Fibroblast of villous mesenchyme (primary cell): ENCODE data around the gene TIMM17A. TPM values are rescaled to one million over a fixed set of nuclear protein-coding genes. Genes with fewer than 3 reads are reported as not detected.

Source experiments
- DNase-seq: peaks from one replicate; pipeline ENCODE4 v3.0.0-alpha.2; 2010; ENCODE audit warnings: low read depth
- H3K4me3 ChIP-seq: 2 replicates; pipeline ENCODE4 v1.5.1; 2011; ENCODE audit warnings: low read depth, mild to moderate bottlenecking, low read length
- total RNA-seq: library from RNA; depleted of rRNA; stranded (reverse); fragments of >200 nt; gene quantifications from 2 replicates; pipeline ENCODE4 v1.2.3, GENCODE V29; 2012
- TF ChIP-seq, protein P1 (sequence below): IDR thresholded peaks from 2 replicates; pipeline ENCODE4 v1.5.1; 2012; ENCODE audit warnings: low read depth, mild to moderate bottlenecking, low read length; ENCODE audit not compliant: insufficient read depth

The TIMM17A gene
- total RNA-seq, 1 donor = 94.1 TPM

DNA sequence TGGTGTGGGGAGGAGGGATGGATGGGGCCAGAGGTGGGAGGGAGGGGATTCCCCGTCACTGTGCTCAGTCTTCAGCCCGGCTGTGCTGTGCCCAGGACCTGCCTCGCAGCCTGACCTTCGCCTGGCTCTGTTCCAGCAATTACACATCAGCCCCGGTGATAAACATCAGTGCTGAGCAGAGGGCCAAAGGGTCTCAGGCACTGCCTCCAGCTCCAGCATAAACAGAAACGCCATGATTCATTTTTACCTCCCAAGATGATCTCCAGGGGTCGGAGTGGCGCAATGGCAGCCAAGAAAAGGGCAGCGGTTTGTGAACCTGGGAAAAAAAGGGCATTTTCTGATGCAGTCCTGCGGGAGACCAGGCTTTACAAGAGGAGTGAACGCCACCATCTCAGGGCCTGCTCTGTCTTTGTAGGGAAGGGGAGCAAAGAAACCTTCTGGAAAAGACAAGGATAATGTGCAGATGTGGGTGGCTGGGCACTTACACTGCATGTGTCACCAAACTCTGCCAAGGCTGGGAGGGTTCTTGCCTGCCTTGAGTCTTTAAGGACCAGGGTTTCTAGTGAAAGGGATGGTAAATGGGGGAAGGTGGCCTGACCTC, 38.6 kb upstream of the TIMM17A start:
- H3K4me3 ChIP-seq = no peak overlapping the region
- DNase-seq = peak; percentile 99
- TF ChIP-seq, protein P1, sequence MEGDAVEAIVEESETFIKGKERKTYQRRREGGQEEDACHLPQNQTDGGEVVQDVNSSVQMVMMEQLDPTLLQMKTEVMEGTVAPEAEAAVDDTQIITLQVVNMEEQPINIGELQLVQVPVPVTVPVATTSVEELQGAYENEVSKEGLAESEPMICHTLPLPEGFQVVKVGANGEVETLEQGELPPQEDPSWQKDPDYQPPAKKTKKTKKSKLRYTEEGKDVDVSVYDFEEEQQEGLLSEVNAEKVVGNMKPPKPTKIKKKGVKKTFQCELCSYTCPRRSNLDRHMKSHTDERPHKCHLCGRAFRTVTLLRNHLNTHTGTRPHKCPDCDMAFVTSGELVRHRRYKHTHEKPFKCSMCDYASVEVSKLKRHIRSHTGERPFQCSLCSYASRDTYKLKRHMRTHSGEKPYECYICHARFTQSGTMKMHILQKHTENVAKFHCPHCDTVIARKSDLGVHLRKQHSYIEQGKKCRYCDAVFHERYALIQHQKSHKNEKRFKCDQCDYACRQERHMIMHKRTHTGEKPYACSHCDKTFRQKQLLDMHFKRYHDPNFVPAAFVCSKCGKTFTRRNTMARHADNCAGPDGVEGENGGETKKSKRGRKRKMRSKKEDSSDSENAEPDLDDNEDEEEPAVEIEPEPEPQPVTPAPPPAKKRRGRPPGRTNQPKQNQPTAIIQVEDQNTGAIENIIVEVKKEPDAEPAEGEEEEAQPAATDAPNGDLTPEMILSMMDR = no peak

DNA sequence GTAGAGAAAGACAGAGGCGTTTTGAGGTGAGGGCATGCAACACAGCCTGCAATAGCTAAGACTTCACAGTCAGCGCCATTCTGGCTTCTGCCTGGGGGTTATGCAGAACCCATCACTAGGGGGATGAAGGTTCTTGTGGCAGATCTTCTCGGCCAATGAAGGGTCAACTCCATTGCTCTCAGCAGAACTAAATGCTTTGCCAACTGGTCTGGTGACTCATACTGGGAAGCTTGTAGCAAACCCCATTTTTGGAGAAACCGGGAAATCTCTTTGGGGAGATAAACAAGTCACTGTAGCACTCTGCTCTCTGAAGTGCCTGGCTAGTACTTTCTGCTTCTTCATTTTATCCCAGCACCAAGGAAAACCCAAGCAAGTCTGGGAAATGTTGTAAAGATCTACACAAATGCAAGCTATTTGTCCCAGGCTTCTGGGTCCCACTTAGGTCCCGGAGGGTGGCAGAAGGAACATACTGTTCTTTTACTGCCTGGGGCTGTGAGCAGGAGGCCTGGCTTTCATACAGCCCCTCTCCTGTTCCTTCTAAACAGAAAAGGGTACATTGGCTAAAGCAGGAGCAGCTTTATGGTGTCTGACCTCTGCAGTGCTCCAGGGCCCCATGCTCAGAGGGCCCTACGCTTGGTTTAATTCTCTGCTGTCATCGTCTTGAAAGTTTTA, 37.8 kb upstream of the TIMM17A start:
- DNase-seq = peak; percentile 95
- H3K4me3 ChIP-seq = no peak overlapping the region
- TF ChIP-seq, protein P1 = no peak

DNA sequence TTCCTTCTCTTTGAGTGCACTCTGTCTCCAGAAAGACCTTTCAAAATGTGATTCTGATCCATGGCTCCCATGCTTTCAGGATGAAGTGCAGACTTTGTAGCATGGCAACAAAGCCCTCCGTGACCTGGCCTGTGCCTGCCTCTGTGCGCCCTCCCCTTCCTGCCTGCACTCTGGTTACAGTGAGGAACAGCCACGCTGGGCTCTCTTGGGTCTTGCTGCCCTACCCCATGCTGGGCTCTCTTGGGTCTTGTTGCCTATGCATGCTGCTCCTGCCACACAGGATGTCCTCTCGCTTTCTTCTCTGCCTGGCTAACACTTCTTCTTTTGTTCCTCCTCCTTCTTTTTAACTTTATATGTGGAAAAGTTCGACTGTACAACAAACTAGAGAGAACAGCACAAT, 37.0 kb upstream of the TIMM17A start:
- DNase-seq = no peak

DNA sequence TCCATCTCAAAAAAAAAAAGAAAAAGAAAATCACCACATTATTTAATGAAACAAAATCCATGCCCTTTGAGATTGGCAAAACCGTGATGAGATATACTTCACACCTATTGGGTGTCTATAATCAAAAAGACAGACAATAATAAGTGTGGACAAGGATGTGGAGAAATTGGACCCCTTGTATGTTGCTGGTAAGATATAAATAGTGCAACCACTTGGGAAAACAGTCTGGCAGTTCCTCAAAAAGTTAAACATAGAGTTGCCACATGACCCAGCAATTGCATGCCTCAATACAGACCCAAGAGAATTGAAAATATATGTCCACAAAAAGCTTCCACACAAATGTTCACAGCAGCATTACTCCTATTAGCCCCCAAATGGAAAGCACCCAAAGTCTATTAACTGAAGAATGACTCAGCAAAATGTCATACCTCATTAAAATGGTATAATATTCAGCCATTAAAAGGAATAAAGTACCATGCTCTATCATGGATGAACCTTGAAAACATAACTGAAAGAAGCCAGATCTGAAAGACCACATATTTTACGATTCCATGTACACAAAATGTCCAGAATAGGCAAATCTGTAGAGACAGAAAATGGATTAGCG, 33.2 kb upstream of the TIMM17A start:
- H3K4me3 ChIP-seq = no peak overlapping the region
- TF ChIP-seq, protein P1 = no peak
- DNase-seq = no peak

More for the DNA sequence above, 37.0 kb upstream of the TIMM17A start:
- TF ChIP-seq, protein P1 = no peak
- H3K4me3 ChIP-seq = no peak overlapping the region

DNA sequence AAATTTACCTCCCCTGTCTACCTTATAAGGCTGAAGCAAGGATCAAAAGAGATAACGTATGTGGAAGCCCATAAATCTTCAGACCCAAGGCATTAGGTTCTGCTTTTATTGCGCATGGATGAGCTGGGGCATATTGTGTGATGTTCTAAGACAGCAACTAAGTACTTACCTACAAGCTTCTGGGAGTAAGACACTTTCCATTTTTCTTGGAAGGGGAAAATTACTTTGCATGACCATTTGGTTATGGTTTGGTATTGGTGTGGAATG, 30.1 kb upstream of the TIMM17A start:
- no peak overlapping the region for H3K4me3 ChIP-seq
- TF ChIP-seq, protein P1 = no peak
- DNase-seq = no peak

DNA sequence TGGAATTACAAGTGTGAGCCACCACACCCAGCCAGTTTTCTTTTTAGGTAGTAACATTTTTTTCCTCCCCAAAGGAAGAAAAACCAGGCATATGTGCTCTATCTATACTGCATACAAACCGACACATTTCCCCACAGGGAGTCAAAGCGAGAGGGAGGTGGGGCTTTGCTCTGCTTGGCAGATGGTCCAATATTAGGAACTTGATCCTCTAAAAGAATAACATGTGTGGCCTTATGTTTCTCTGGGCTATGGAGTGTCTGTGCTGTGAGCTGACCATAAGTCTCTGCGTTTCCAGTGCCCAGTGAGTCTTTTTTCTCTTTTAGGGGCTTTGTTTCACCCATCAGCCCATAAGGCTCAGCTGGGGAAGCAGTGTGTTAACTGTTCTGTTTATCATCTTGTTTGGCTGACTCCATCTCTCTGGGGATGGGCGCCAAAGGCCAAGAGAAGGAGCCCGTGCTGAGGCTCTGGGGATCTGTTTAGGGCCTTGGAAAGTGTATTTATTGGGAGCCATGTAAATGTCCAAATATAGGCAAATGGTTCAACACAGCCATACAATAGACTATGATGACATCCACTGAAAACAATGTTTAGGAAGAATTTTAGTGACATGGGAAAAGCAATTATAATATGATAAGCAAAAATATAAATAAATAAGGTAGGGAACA, 29.2 kb upstream of the TIMM17A start:
- H3K4me3 ChIP-seq = no peak overlapping the region
- TF ChIP-seq, protein P1 = no peak
- DNase-seq = peak; percentile 56
